ENCODE data around the gene PREX1. TPM values are rescaled to one million over a fixed set of nuclear protein-coding genes. Genes with fewer than 3 reads are reported as not detected.

The PREX1 gene
- total and polyA plus RNA-seq, 10 donors = 36.7 to 279 (median 157) TPM

DNA sequence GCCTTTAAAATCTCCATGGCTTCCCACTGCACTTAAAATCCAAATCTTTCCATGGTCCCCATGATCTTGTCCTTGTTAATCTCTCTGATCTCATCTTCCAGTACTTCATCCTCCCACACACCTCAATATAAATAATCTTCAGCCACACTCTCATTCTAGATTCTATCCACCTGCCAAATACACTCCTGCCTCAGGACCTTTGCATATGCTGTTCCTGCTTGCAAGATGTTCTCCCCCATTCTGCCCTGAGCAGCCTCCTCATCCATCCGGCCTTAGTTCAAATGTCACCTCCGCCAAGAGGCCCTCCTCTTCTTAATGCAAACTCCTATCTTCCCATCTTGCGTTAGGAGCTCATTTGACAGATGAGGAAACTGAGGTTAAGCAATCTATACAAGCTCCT is 77.4 kb downstream of the PREX1 start:
- Histone ChIP-seq H3K4me3 (peak overlapping the region in 1 of 8 donors; percentile 56), H3K36me3 (peaks cover 0 to 47% (median 4%) of the 10 kb centered on the region in 6 donors), H3K27ac (peak overlapping the region in 7 of 8 donors; percentile 76 to 97 (median 88)), H3K27me3 (replicated peaks in 1 of 7) (no peaks in the 10 kb centered on the region), H3K9me3 (peaks cover 0 to 7% (median 5%) of the 10 kb centered on the region in 8 donors), H3K4me1 (peaks cover 26 to 99% (median 79%) of the 10 kb centered on the region in 6 donors)
- 86 to 93% (median 91%) methylated on average over 3 of the region's 3 CpGs for WGBS, 5 donors
- intact Hi-C loops (cut with DNase I; ENCODE audit: low total_unique reads) = loop anchor here (10.0 kb wide), 1 partner anchor 74 kb away; the partner anchor contains the start of gene PREX1
- no peak for TF ChIP-seq CTCF (IDR thresholded peaks at IDR 0.05 in 8 of 11, conservative IDR thresholded peaks at IDR 0.05 in 3 of 11)
- no peak for TF ChIP-seq POLR2A (IDR thresholded peaks at IDR 0.05)
- TF ChIP-seq POLR2AphosphoS5 (IDR thresholded peaks at IDR 0.05) = no peak
- no peak for DNase-seq

DNA sequence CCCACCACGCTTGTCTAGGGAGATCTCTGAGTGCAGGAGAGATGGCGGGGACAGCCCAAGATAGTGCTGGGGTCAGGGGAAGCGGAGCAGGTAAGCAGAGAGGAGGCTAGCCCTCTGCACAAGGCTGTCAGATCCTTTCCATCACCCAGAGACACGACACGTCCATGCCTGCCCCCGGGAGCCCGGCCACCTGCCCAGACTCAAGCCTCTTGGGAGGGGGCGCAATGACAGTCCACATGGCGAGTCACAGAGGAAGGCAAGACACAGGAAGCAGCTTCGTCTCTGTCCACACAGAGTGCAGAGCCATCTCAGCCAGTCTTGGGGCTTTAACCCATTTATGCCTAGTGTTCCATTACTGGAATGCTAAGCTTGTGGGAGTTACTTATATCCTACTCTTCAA is 78.4 kb downstream of the PREX1 start:
- peak overlapping the region in 3 of 8 donors; percentile 48 to 97 (median 54) for H3K27ac ChIP-seq
- 75 to 87% (median 81%) methylated on average over 9 to 10 of the region's 10 CpGs for WGBS, 5 donors
- no peak for DNase-seq
- H3K27me3 ChIP-seq (replicated peaks in 1 of 7) = no peaks in the 10 kb centered on the region
- intact Hi-C loops (cut with DNase I; ENCODE audit: low total_unique reads) = no loop called here
- peaks cover 0 to 47% (median 9%) of the 10 kb centered on the region in 6 donors for H3K36me3 ChIP-seq
- TF ChIP-seq POLR2AphosphoS5 (IDR thresholded peaks at IDR 0.05) (peak in 1 of 3 donors; percentile 63), CTCF (IDR thresholded peaks at IDR 0.05 in 8 of 11, conservative IDR thresholded peaks at IDR 0.05 in 3 of 11) (no peak)
- H3K9me3 ChIP-seq = no peaks in the 10 kb centered on the region
- peaks cover 26 to 99% (median 75%) of the 10 kb centered on the region in 6 donors for H3K4me1 ChIP-seq
- H3K4me3 ChIP-seq = no peak overlapping the region

DNA sequence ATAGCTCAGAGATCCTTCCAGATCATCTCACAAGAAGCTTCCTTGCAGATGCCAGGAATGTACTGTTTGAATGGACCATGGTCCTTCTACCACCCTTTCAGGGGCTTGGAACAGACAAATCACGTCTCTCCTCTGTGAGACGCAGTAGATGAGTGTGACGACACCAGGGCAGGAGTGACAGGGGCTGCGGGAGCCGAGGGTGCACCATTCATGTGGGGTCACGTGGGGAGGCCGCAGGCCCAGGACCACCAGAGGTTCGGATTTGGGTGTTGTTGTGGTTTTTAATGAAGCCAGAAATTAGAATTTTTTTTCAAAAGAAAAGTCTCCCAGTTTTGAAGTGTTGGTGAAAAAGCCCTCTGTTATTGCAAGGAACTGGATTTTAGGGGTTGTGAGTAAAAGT is 79.2 kb downstream of the PREX1 start:
- H3K36me3 ChIP-seq = peaks cover 0 to 47% (median 18%) of the 10 kb centered on the region in 6 donors
- no peak for DNase-seq
- intact Hi-C loops (cut with DNase I; ENCODE audit: low total_unique reads) = no loop called here
- H3K4me3 ChIP-seq = no peak overlapping the region
- H3K27me3 ChIP-seq (replicated peaks in 1 of 7) = no peaks in the 10 kb centered on the region
- H3K9me3 ChIP-seq = no peaks in the 10 kb centered on the region
- 67 to 94% (median 85%) methylated on average over 8 of the region's 8 CpGs for WGBS, 5 donors
- peak overlapping the region in 5 of 8 donors; percentile 23 to 97 (median 48) for H3K27ac ChIP-seq
- TF ChIP-seq POLR2AphosphoS5 (IDR thresholded peaks at IDR 0.05) = no peak
- no peak for TF ChIP-seq POLR2A (IDR thresholded peaks at IDR 0.05)
- no peak for TF ChIP-seq CTCF (IDR thresholded peaks at IDR 0.05 in 8 of 11, conservative IDR thresholded peaks at IDR 0.05 in 3 of 11)
- peaks cover 25 to 92% (median 66%) of the 10 kb centered on the region in 6 donors for H3K4me1 ChIP-seq

GRCh38 chr20:48747840-48748414 is 79.9 kb downstream of the PREX1 start:
- H3K9me3 ChIP-seq = no peaks in the 10 kb centered on the region
- peak overlapping the region in 6 of 8 donors; percentile 6 to 54 (median 38) for H3K27ac ChIP-seq
- TF ChIP-seq CTCF (IDR thresholded peaks at IDR 0.05 in 8 of 11, conservative IDR thresholded peaks at IDR 0.05 in 3 of 11) (no peak), POLR2AphosphoS5 (IDR thresholded peaks at IDR 0.05) (no peak), POLR2A (IDR thresholded peaks at IDR 0.05) (no peak)
- DNase-seq = no peak
- intact Hi-C loops (cut with DNase I; ENCODE audit: low total_unique reads) = no loop called here
- WGBS, 5 donors = 68 to 78% (median 75%) methylated on average over 14 to 15 of the region's 15 CpGs
- no peaks in the 10 kb centered on the region for H3K27me3 ChIP-seq (replicated peaks in 1 of 7)
- H3K36me3 ChIP-seq = peaks cover 0 to 52% (median 24%) of the 10 kb centered on the region in 6 donors
- no peak overlapping the region for H3K4me3 ChIP-seq
- H3K4me1 ChIP-seq = peaks cover 23 to 86% (median 60%) of the 10 kb centered on the region in 6 donors

Data from spleen (tissue), 11 donors.